Panc1 (cell line): ENCODE measurements around the gene CCDC116. TPM values are rescaled to one million over a fixed set of nuclear protein-coding genes. Genes with fewer than 3 reads are reported as not detected.
A peak's percentile ranks its signal among the peaks of the same experiment; 100 is the strongest.
"Not testable (repeated sequence)": the region's sequence is repeated elsewhere in the genome, so short reads cannot be mapped to it uniquely, and the experiment has no call there.

Source experiments
- ATAC-seq: fragments of 200-7000 bp; cut with Tn5 transposase; 2 replicates; pipeline ENCODE4 v1.9.1; 2020; ENCODE audit warnings: mild to moderate bottlenecking, moderate library complexity
- BruUV-seq: library from RNA; stranded (reverse); fragments of 400-500 nt; replicated peaks from 2 replicates; lab custom pipeline; 2021; lab: Mats Ljungman, UMichigan
- CTCF ChIA-PET: fragments of 300-600 bp; sonication (Branson Sonifier 250); formaldehyde crosslinking; loops from one replicate; lab custom pipeline; 2022; ENCODE audit warnings: antibody characterized with exemption; lab: Charles Lee
- POLR2A ChIA-PET: fragments of 300-600 bp; sonication (Branson Sonifier 250); formaldehyde crosslinking; loops from one replicate; lab custom pipeline; 2022; ENCODE audit warnings: antibody characterized with exemption; lab: Charles Lee
- DNase-seq: peaks from one replicate; pipeline ENCODE4 v3.0.0-alpha.2; 2010; ENCODE audit warnings: low read depth, low spot score
- H3K27ac ChIP-seq: 2 replicates; pipeline ENCODE4 v1.5.1; 2011; ENCODE audit warnings: mild to moderate bottlenecking, low read length, inconsistent platforms
- H3K27me3 ChIP-seq: fragments of 200-500 bp; sonication (Bioruptor generic); 2 replicates; pipeline ENCODE4 v1.6.0; 2014; ENCODE audit warnings: low read length, inconsistent platforms; ENCODE audit not compliant: control insufficient read depth, insufficient read depth
- H3K36me3 ChIP-seq: fragments of 200-500 bp; sonication (Bioruptor generic); 2 replicates; pipeline ENCODE4 v1.5.1; 2014; ENCODE audit warnings: inconsistent platforms, mild to moderate bottlenecking, low read length, moderate library complexity; ENCODE audit not compliant: control insufficient read depth, insufficient read depth
- H3K4me1 ChIP-seq: 2 replicates; pipeline ENCODE4 v1.5.1; 2011; ENCODE audit warnings: inconsistent platforms, mild to moderate bottlenecking, low read length, moderate library complexity; ENCODE audit not compliant: control insufficient read depth, insufficient read depth
- H3K4me3 ChIP-seq, 2 experiments: 2 replicates each; pipeline ENCODE4 v1.5.1; 2011 to 2012; ENCODE audit warnings: low read depth in 2 of 2, low read length in 2 of 2, mild to moderate bottlenecking in 2 of 2, inconsistent platforms in 1 of 2, moderate library complexity in 1 of 2
- H3K9me3 ChIP-seq: fragments of 200-500 bp; sonication (Bioruptor generic); 2 replicates; pipeline ENCODE4 v1.5.1; 2014; ENCODE audit warnings: low read depth, mild to moderate bottlenecking, inconsistent platforms, low read length, moderate library complexity; ENCODE audit not compliant: control insufficient read depth, insufficient read depth
- CTCF ChIP-seq: fragments of 450-650 bp; IDR thresholded peaks from 2 replicates; pipeline ENCODE4 v1.5.1; 2017; ENCODE audit warnings: mild to moderate bottlenecking
- POLR2AphosphoS5 ChIP-seq: IDR thresholded peaks from 2 replicates; pipeline ENCODE4 v1.6.1; 2012; ENCODE audit warnings: mild to moderate bottlenecking, low read depth, low read length, moderate library complexity
- REST ChIP-seq, 2 experiments: IDR thresholded peaks; 2 replicates each; pipeline ENCODE4 v1.6.1; 2011 to 2012; ENCODE audit warnings: low read depth in 2 of 2, control low read depth in 1 of 2, low read length in 1 of 2, mild to moderate bottlenecking in 1 of 2, moderate library complexity in 1 of 2; ENCODE audit not compliant: insufficient read depth in 1 of 2
- SIN3A ChIP-seq: IDR thresholded peaks from 2 replicates; pipeline ENCODE4 v1.6.1; 2012; ENCODE audit warnings: low read depth, mild to moderate bottlenecking, low read length, moderate library complexity, borderline replicate concordance; ENCODE audit not compliant: insufficient read depth
- TCF7L2 ChIP-seq: IDR thresholded peaks from 2 replicates; pipeline ENCODE4 v1.6.1; 2011; ENCODE audit warnings: mild to moderate bottlenecking, low read depth, low read length, inconsistent platforms
- in situ Hi-C: cut with HindIII; loops from 2 replicates; pipeline ENCODE4 v1.10.0; 2016; ENCODE audit warnings: low sequenced_read_pairs, low pct_unique_long_range_greater_than_20kb
- intact Hi-C: fragments of 100-400 bp; cut with micrococcal nuclease; formaldehyde crosslinking; loops from one replicate; pipeline ENCODE4 v1.10.0; 2022; ENCODE audit not compliant: unreplicated experiment
- total RNA-seq: library from RNA; stranded (reverse); gene quantifications from one replicate; pipeline ENCODE4 v1.2.1, GENCODE V29; 2021; ENCODE audit not compliant: unreplicated experiment

The CCDC116 gene
- total RNA-seq, 1 experiment from 2014 or later = not detected

- no peak for ATAC-seq
- POLR2A ChIA-PET = no interaction called here
Observed at GRCh38 chr22:21615731-21616130, 16.8 kb upstream of the CCDC116 start.

GRCh38 chr22:21617337-21617736 is 15.2 kb upstream of the CCDC116 start:
- H3K27ac ChIP-seq, H3K27me3 ChIP-seq, H3K9me3 ChIP-seq, POLR2A ChIA-PET, in situ Hi-C loops, H3K36me3 ChIP-seq, intact Hi-C loops, ATAC-seq, DNase-seq, H3K4me3 ChIP-seq, BruUV-seq: not testable (repeated sequence)
- CTCF ChIA-PET = interaction anchor here (0.5 kb wide), 1 partner anchor 42 kb away, joined by 7 read pairs; no protein-coding TSS in a partner anchor
- peaks cover 33% of the 10 kb centered on the region for H3K4me1 ChIP-seq

More at GRCh38 chr22:21615731-21616130, 16.8 kb upstream of the CCDC116 start:
- CTCF ChIA-PET = interaction anchor here (0.6 kb wide), 1 partner anchor 34 kb away, joined by 5 read pairs; no protein-coding TSS in a partner anchor
- no peak for TF ChIP-seq TCF7L2
- no peak for TF ChIP-seq SIN3A
- no peak for TF ChIP-seq POLR2AphosphoS5
- TF ChIP-seq REST (IDR thresholded peaks at IDR 0.05; ENCODE audit: insufficient read depth in 1 of 2, low read depth in 2 of 2, low read length in 1 of 2) = no peak
- TF ChIP-seq CTCF = no peak
- Histone ChIP-seq H3K36me3 (no peaks in the 10 kb centered on the region), H3K4me3 (no peak overlapping the region), H3K9me3 (no peaks in the 10 kb centered on the region), H3K27me3 (no peaks in the 10 kb centered on the region), H3K4me1 (peaks cover 21% of the 10 kb centered on the region), H3K27ac (no peak overlapping the region)
- no peak for DNase-seq
- TSS peak; percentile 36 for BruUV-seq
- in situ Hi-C loops (no loop called here), intact Hi-C loops (no loop called here)

- ATAC-seq (no peak), DNase-seq (no peak)
- H3K9me3 ChIP-seq = no peaks in the 10 kb centered on the region
- no peaks in the 10 kb centered on the region for H3K27me3 ChIP-seq
- H3K4me1 ChIP-seq = peaks cover 53% of the 10 kb centered on the region
- BruUV-seq = no TSS peak
- H3K4me3 ChIP-seq = no peak overlapping the region
- H3K27ac ChIP-seq = no peak overlapping the region
- in situ Hi-C loops = no loop called here
- TF ChIP-seq CTCF (no peak), TCF7L2 (no peak), POLR2AphosphoS5 (no peak), SIN3A (no peak), REST (IDR thresholded peaks at IDR 0.05; ENCODE audit: insufficient read depth in 1 of 2, low read depth in 2 of 2, low read length in 1 of 2) (no peak)
- no peaks in the 10 kb centered on the region; the same call in 1 of the 2 replicates for H3K36me3 ChIP-seq
- intact Hi-C loops = no loop called here
- ChIA-PET POLR2A (interaction anchor here (0.6 kb wide), 1 partner anchor 10 kb away, joined by 3 read pairs; no protein-coding TSS in a partner anchor), CTCF (no interaction called here)
Observed at GRCh38 chr22:21621025-21621424, 11.5 kb upstream of the CCDC116 start.
